ENCODE results near the gene TEX13D.

- TF ChIP-seq REST (IDR thresholded peaks at IDR 0.05): no peak
- TF ChIP-seq CTCF (IDR thresholded peaks at IDR 0.05; ENCODE audit: low read depth, low read length, missing input control): no peak
- no peak for TF ChIP-seq YY1 (IDR thresholded peaks at IDR 0.05)
- no peak for TF ChIP-seq GABPA (IDR thresholded peaks at IDR 0.05 in 1 of 2, conservative IDR thresholded peaks at IDR 0.05 in 1 of 2)
- TF ChIP-seq, protein P1, sequence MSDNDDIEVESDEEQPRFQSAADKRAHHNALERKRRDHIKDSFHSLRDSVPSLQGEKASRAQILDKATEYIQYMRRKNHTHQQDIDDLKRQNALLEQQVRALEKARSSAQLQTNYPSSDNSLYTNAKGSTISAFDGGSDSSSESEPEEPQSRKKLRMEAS (IDR thresholded peaks at IDR 0.05): no peak
- TF ChIP-seq RAD21 (IDR thresholded peaks at IDR 0.05): no peak
- TF ChIP-seq JUND (IDR thresholded peaks at IDR 0.05): no peak
- TF ChIP-seq FOXA1 (IDR thresholded peaks at IDR 0.05): no peak
These were observed 14.8 kb downstream of the TEX13D start for GRCh38 chrX:124347242-124347641.
